Neural cell (in vitro differentiated cells): ENCODE results near the gene ACTR1A.

Experiments
- CTCF ChIP-seq: fragments of 450-650 bp; IDR thresholded peaks from 2 replicates; pipeline ENCODE4 v1.5.1; 2014; ENCODE audit warnings: antibody characterized with exemption, mild to moderate bottlenecking, moderate library complexity; ENCODE audit not compliant: poor library complexity, severe bottlenecking
- EZH2 ChIP-seq: fragments of 200-600, 300-800 bp; shearing (Covaris generic), sonication (generic); IDR thresholded peaks from 2 replicates; pipeline ENCODE4 v1.6.1; 2014; ENCODE audit warnings: antibody characterized with exemption, low read length, borderline replicate concordance, mild to moderate bottlenecking; ENCODE audit not compliant: insufficient read depth, poor library complexity, severe bottlenecking
- MXI1 ChIP-seq: fragments of 450-650 bp; conservative IDR thresholded peaks from 2 replicates; pipeline ENCODE4 v1.6.1; 2014; ENCODE audit warnings: antibody characterized with exemption, mild to moderate bottlenecking; ENCODE audit not compliant: poor library complexity, severe bottlenecking
- POLR2AphosphoS5 ChIP-seq: IDR thresholded peaks from 2 replicates; pipeline ENCODE4 v1.6.1; 2012
- RAD21 ChIP-seq: fragments of 450-650 bp; conservative IDR thresholded peaks from 2 replicates; pipeline ENCODE4 v1.6.1; 2014; ENCODE audit warnings: antibody characterized with exemption, mild to moderate bottlenecking, moderate library complexity
- REST ChIP-seq: IDR thresholded peaks from 2 replicates; pipeline ENCODE4 v1.6.1; 2012; ENCODE audit warnings: borderline replicate concordance
- TAF1 ChIP-seq: IDR thresholded peaks from 2 replicates; pipeline ENCODE4 v1.6.1; 2012; ENCODE audit warnings: low read depth

GRCh38 chr10:102493771-102494170 lies 8.7 kb downstream of the ACTR1A start:
- no peak for TF ChIP-seq CTCF
- no peak for TF ChIP-seq EZH2
- no peak for TF ChIP-seq TAF1
- TF ChIP-seq POLR2AphosphoS5 = no peak
- no peak for TF ChIP-seq MXI1
- TF ChIP-seq RAD21 = no peak
- TF ChIP-seq REST = no peak
